Fibroblast of skin of right quadriceps (primary cell): ENCODE measurements around the gene QPCTL.
"Not testable (repeated sequence)": the region's sequence is repeated elsewhere in the genome, so short reads cannot be mapped to it uniquely, and the experiment has no call there.

Experiments used
- DNase-seq: peaks from one replicate; pipeline ENCODE4 v3.0.0-alpha.2; 2013

Gene QPCTL

GRCh38 chr19:45717983-45718650 is 25.7 kb downstream of the QPCTL start:
- no peak for DNase-seq

DNA sequence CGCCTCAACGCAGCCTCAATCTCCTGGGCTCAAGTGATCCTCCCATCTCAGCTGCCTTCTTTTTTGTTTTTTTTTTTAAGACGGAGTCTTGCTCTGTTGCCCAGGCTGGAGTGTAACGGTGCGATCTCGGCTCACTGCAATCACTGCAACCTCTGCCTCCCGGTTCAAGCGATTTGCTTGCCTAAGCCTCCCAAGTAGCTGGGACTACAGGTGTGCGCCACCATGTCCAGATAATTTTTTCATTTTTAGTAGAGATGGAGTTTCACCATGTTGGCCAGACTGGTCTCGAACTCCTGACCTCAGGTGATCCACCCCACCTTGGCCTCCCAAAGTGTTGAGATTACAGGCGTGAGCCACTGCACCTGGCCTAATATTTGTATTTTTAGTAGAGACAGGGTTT is 27.6 kb downstream of the QPCTL start:
- DNase-seq = not testable (repeated sequence)

DNA sequence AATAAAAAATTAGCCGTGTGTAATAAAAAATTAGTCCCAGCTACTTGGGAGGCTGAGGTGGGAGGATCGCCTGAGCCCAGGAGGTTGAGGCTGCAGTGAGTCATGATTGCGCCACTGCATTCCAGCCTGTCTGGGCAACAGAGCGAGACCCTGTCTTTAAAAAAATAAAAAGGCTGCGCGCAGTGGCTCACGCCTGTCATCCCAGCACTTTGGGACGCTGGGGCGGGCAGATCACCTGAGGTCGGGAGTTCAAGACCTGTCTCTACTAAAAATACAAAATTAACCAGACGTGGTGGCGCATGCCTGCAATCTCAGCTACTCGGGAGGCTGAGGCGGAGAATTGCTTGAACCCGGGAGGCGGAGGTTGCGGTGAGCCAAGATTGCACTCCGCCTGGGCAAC is 36.2 kb downstream of the QPCTL start:
- not testable (repeated sequence) for DNase-seq

DNA sequence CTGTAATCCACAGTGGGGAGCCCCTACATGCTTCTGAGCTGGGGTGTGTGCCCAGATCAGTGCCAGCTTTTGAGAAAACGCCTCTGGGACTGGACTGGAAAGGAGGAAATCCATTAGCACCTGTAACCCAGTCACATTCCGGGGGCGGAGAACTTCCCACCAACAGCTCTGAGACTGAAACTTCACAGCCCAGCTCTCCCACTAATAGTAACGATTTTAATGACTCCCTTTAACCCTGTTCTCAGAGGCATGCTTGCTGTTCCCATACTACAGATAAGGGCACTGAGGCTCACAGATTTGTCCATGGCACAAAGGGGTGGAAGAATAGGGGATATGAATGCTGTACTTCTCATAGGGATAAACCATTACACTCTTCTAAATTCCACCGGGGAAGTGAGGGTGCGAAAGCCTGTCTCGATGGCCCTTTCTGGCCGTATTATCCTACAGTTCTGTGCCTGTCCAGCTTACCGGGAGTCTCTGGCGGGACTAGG is 37.4 kb downstream of the QPCTL start:
- no peak for DNase-seq

DNA sequence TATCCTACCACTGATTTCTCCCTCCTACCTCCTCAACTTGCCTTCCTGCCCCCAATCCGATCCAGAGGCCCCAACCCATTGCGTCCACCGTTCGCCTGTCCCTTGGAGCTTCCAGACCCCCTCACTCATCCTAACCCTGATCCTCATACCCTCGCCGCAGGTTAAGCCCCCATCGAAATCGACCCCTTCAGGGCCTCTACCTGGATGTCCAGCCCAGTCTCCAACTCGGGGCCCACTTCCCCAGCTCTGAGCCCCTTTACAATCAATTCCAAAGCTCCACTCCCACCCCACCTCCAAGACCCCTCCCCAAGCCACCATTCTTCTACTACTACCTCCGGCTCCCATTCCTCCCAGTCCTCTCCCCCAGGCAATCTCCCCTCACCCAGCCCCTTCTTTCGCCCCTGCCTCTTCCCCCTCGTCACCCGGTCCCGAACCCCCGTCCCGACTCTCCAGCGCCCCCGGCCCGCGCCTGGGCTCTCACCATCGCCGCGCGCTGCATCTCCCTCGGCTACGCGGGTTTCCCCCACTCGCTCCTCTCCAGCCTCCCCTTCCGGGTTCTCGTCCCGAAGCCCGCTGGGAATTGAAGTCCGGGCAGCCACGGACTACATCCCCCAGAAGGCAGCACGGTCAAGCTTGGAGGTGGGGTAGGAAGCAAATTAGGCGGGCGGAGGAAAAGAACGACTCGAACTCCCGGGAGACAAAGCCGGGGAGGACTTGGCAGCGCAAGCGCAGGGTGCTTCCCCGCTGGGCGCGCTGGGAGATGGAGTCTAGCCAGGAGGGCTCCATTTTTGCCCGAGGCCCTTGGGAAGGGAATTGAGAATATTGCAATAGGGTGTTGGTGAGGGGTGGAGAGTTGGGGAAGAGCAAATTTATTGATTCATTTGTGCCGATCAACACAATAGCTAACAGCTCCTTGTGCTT is 38.2 kb downstream of the QPCTL start, which contains the start of gene FBXO46:
Gene FBXO46 (minus strand): TSS at position 529 of the 921 bp plus-strand sequence. CDS start 17,401 bp downstream, outside the sequence.
- peak; percentile 99 for DNase-seq

GRCh38 chr19:45733160-45733810 is 40.8 kb downstream of the QPCTL start, which contains the start of gene MEIOSIN:
MEIOSIN (plus strand) TSS chr19:45733439; CDS start chr19:45735377, 1,938 bp downstream.
- DNase-seq = no peak

DNA sequence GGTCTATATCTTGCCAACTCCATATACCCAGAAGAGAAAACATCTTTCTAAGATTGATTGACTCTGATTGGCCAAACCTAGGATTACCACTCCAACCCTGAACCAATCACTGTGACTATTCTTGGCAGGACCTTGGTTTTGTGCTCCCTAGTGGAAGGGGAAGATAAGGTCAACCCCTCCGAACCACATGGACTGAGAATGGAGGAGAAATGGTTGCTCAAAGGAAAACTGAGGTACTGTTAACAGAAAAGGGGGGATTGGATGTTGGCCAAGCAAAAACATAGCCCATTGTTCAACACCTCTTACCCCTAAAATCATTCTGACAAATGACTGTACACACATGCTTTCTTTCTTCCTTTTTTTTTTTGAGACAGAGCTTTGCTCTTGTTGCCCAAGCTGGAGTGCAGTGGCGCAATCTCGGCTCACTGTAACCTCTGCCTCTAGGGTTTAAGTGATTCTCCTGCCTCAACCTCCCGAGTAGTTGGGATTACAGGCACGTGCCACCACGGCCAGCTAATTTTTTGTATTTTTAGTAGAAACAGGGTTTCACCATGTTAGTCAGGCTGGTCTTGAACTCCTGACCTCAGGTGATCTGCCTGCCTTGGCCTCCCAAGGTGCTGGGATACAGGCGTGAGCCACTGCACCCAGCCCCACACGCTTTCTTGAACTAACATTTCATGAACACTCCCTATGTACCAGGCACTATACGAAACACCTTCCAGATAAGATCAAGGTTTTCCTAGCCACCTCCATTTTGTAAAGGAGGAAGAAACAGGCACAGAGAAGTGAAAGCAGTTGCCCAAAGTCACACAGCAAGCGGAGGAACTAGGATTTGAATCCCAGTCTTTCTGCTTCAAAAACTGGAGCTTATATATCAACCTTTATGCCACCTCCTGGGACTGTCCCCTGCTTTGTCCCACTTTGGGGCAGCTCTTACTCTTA is 47.3 kb downstream of the QPCTL start:
- DNase-seq = no peak

GRCh38 chr19:45742969-45743368 is 50.5 kb downstream of the QPCTL start:
- DNase-seq = no peak

DNA sequence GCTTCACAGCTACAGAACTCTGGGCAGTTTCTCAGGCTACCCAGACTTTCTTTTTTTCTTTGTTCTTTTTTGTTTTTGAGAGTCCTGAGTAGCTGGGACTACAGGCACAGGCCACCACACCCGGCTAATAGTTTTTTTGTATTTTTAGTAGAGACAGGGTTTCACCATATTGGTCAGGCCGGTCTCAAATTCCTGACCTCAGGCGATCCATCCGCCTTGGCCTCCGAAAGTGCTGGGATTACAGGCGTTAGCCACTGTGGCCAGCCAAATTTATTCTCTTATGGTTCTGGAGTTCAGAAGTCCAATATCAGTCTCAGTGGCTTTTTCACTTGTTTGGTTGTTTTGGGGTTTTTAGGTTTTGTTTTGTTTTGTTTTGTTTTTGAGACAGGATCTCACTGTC is 53.1 kb downstream of the QPCTL start:
- no peak for DNase-seq

DNA sequence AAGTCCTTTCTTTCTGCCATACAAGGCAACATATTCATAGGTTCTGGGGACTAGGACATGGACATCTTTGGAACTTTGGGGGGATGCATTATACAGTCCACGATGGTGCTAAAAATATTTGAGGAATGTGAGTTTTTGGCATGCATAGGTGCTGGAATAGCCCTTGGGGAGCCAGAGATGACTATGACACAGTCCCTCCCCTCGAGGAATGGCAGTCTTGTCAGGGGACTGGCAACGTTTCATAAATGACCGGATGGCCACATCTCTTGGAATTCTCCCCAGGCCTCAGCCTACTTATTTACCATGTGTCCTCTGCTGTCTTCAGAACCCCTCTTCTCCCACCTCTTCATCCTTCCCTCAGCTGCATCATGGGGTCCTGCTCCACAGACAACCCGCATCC is 54.4 kb downstream of the QPCTL start:
- DNase-seq = no peak

GRCh38 chr19:45747513-45747912 is 55.0 kb downstream of the QPCTL start:
- no peak for DNase-seq

GRCh38 chr19:45751483-45751882 is 59.0 kb downstream of the QPCTL start:
- DNase-seq = not testable (repeated sequence)

DNA sequence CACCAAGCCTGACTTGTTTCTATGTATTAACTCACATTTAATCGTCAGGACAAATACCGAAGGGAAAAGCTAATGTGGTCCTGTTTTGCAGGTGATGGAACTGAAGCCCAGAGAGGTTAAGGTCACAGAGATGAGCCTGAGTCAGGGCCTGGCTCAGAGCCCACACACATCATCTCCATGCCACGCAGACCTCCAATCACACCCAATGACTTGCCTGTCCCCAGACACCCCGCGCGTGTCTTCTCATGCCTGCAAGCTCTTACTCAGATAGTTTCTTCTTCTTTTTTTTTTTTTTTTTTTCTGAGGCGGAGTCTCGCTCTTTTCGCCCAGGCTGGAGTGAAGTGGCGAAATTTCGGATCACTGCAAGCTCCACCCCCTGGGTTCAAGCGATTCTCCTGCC is 60.2 kb downstream of the QPCTL start:
- no peak for DNase-seq

DNA sequence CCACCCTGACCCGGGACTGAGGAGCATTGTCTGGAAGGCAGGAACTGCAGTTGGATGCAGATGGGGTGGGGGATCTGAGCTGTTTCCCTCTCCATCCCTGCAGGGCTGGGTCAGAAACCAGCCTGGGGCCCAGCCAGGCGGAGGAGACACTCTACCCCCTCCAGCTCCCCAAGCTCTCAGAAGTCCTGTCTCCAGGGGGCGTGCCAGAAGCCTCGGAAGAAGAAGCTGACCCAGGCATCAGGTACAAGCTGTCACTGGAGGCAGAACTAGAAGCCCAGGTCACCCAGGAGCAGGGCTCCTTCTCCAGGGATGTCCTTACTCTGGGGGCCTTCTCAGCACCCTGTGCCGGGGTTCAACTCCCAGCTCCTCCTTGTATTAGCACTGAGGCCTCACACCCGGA is 61.1 kb downstream of the QPCTL start:
- no peak for DNase-seq
